Measurements from ENCODE around the gene ADAM12.

DNA sequence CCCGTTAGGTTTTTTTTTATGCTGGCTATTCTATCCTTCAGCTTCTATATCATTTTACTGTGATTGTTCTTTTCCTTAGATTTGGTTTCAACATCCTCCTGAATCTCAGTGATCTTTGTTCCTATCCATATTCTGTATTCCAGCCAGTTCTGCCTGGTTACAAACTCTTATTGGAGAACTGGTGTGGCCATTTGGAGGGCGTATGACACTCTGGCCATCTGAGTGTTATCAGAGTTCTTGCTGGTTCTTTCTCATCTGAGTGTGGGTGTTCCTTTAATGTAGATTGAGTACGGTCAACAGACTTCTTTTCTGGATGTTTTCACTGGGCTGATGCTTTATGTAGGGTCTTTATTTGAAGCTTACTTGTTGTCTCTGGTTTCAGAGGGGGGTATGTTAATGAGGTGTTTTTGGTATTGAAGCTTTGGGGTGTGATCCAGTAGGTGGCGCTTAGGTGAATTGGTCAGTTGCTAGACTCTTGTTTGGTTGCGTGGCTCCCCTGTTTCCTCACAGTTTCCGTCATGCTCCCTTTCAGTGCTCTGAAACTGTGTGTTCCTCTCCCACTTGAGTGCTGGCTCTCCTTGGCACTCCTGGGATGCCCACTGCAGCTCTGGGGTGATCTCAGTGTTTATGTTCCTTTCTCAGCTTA lies 411.2 kb downstream of the ADAM12 start:
- TF ChIP-seq, protein P1, sequence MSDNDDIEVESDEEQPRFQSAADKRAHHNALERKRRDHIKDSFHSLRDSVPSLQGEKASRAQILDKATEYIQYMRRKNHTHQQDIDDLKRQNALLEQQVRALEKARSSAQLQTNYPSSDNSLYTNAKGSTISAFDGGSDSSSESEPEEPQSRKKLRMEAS (IDR thresholded peaks at IDR 0.05) = no peak
- TF ChIP-seq, protein P2, sequence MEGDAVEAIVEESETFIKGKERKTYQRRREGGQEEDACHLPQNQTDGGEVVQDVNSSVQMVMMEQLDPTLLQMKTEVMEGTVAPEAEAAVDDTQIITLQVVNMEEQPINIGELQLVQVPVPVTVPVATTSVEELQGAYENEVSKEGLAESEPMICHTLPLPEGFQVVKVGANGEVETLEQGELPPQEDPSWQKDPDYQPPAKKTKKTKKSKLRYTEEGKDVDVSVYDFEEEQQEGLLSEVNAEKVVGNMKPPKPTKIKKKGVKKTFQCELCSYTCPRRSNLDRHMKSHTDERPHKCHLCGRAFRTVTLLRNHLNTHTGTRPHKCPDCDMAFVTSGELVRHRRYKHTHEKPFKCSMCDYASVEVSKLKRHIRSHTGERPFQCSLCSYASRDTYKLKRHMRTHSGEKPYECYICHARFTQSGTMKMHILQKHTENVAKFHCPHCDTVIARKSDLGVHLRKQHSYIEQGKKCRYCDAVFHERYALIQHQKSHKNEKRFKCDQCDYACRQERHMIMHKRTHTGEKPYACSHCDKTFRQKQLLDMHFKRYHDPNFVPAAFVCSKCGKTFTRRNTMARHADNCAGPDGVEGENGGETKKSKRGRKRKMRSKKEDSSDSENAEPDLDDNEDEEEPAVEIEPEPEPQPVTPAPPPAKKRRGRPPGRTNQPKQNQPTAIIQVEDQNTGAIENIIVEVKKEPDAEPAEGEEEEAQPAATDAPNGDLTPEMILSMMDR (IDR thresholded peaks at IDR 0.05; ENCODE audit: low read depth, low read length, missing input control) = no peak
- no peak for TF ChIP-seq RAD21 (IDR thresholded peaks at IDR 0.05)
- TF ChIP-seq, protein P3, sequence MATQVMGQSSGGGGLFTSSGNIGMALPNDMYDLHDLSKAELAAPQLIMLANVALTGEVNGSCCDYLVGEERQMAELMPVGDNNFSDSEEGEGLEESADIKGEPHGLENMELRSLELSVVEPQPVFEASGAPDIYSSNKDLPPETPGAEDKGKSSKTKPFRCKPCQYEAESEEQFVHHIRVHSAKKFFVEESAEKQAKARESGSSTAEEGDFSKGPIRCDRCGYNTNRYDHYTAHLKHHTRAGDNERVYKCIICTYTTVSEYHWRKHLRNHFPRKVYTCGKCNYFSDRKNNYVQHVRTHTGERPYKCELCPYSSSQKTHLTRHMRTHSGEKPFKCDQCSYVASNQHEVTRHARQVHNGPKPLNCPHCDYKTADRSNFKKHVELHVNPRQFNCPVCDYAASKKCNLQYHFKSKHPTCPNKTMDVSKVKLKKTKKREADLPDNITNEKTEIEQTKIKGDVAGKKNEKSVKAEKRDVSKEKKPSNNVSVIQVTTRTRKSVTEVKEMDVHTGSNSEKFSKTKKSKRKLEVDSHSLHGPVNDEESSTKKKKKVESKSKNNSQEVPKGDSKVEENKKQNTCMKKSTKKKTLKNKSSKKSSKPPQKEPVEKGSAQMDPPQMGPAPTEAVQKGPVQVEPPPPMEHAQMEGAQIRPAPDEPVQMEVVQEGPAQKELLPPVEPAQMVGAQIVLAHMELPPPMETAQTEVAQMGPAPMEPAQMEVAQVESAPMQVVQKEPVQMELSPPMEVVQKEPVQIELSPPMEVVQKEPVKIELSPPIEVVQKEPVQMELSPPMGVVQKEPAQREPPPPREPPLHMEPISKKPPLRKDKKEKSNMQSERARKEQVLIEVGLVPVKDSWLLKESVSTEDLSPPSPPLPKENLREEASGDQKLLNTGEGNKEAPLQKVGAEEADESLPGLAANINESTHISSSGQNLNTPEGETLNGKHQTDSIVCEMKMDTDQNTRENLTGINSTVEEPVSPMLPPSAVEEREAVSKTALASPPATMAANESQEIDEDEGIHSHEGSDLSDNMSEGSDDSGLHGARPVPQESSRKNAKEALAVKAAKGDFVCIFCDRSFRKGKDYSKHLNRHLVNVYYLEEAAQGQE (IDR thresholded peaks at IDR 0.05) = no peak
- no peak for TF ChIP-seq TAF1 (conservative IDR thresholded peaks at IDR 0.05)
- no peak for TF ChIP-seq GABPA (IDR thresholded peaks at IDR 0.05 in 1 of 2, conservative IDR thresholded peaks at IDR 0.05 in 1 of 2)
- no peak for TF ChIP-seq FOXA1 (IDR thresholded peaks at IDR 0.05)

Data from liver (tissue), 3 donors.